Activated B cell treated with CpG ODN at 0.5 μM for 24 hours (primary cell): ENCODE measurements around the gene KIAA0040. TPM values are rescaled to one million over a fixed set of nuclear protein-coding genes. Genes with fewer than 3 reads are reported as not detected.

Source experiments
- ATAC-seq: fragments of 200-7000 bp; cut with Tn5 transposase; one replicate; pipeline ENCODE4 v1.10.0; 2021; ENCODE audit warnings: low read depth, mild to moderate bottlenecking, moderate library complexity
- CTCF ChIA-PET: fragments of 350-600 bp; sonication (Branson Sonifier 250); formaldehyde crosslinking; loops from one replicate; lab custom pipeline; 2021; ENCODE audit warnings: antibody characterized with exemption; lab: Charles Lee
- POLR2A ChIA-PET: fragments of 350-600 bp; sonication (Branson Sonifier 250); formaldehyde crosslinking; loops from one replicate; lab custom pipeline; 2021; ENCODE audit warnings: antibody characterized with exemption; lab: Charles Lee
- DNase-seq: peaks from one replicate; pipeline ENCODE4 v3.0.0; 2022
- H3K27ac Mint-ChIP-seq: one replicate; pipeline ENCODE4 v1.8.0; 2020; ENCODE audit warnings: mixed read lengths
- H3K27me3 Mint-ChIP-seq: one replicate; pipeline ENCODE4 v1.8.0; 2021; ENCODE audit warnings: mixed read lengths
- H3K36me3 Mint-ChIP-seq: one replicate; pipeline ENCODE4 v1.8.0; 2021; ENCODE audit warnings: low read depth, mixed read lengths
- H3K4me1 Mint-ChIP-seq: one replicate; pipeline ENCODE4 v1.8.0; 2021; ENCODE audit warnings: mixed read lengths
- H3K4me3 Mint-ChIP-seq: one replicate; pipeline ENCODE4 v1.8.0; 2020; ENCODE audit warnings: mild to moderate bottlenecking, mixed read lengths
- H3K9me3 Mint-ChIP-seq: one replicate; pipeline ENCODE4 v1.8.0; 2020; ENCODE audit warnings: mixed read lengths
- intact Hi-C: fragments of 100-400 bp; cut with micrococcal nuclease; formaldehyde crosslinking; loops from one replicate; pipeline ENCODE4 v1.15.1; 2024
- total RNA-seq: library from RNA; stranded (reverse); gene quantifications from 2 replicates; pipeline ENCODE4 v1.2.3, GENCODE V29; 2022
- TF ChIP-seq, protein P1 (sequence below): fragments of 200-600 bp; IDR thresholded peaks from one replicate; pipeline ENCODE4 v1.8.0; 2022; ENCODE audit warnings: antibody characterized with exemption, mild to moderate bottlenecking

Gene KIAA0040
- total RNA-seq, 1 donor from 2014 or later, result 57.2 TPM

DNA sequence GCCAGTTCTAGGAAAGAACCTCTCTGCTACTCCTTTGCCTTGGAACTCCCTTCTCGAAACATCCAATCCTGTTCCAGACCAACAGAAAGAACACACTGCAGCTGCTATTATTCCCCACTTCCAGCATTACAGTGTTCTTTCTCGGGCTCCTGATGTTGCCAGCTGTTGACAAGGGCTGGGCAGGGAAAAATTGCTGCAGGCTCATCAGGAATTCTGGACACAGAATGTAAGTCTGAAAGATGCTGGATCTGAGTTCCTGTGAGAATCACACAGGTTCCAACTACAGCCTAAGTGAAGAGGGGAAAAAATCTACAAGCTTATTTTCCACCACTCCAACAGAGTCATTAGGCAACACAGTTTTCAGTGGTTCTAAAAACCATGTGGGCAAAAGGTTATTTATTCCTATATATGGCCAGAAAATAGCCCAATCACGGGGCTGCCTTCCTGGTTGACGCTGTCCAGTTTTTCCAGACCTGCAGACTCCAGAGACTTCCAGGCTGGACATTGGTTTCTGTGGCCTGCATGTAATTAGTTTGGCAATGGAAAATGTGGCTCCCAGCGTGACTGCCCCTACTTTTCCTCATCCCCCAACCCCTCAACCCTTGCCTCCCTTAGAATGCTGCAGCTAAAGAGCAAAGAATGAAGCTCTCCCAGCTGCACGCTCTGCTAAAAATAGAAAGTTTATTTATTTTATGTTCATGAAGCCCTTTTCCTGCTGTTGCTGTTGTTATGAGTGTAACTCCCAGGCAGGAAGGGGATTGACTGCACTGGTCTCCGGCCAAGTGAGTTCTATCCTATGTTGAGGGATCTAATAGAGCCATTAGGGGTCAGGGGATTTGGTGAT lies 8.3 kb upstream of the KIAA0040 start:
- ATAC-seq, result no peak
- Mint-ChIP-seq H3K27ac (no peak overlapping the region), H3K36me3 (no peaks in the 10 kb centered on the region), H3K4me3 (no peak overlapping the region), H3K4me1 (peaks cover 74% of the 10 kb centered on the region), H3K9me3 (no peaks in the 10 kb centered on the region), H3K27me3 (no peaks in the 10 kb centered on the region)
- ChIA-PET CTCF (no interaction called here), POLR2A (interaction anchor here (1.2 to 1.8 kb wide), 2 partner anchors 8 to 9 kb away, joined by 4 to 5 read pairs; partner anchors contain the start of gene KIAA0040)
- intact Hi-C loops, result no loop called here
- TF ChIP-seq, protein P1, sequence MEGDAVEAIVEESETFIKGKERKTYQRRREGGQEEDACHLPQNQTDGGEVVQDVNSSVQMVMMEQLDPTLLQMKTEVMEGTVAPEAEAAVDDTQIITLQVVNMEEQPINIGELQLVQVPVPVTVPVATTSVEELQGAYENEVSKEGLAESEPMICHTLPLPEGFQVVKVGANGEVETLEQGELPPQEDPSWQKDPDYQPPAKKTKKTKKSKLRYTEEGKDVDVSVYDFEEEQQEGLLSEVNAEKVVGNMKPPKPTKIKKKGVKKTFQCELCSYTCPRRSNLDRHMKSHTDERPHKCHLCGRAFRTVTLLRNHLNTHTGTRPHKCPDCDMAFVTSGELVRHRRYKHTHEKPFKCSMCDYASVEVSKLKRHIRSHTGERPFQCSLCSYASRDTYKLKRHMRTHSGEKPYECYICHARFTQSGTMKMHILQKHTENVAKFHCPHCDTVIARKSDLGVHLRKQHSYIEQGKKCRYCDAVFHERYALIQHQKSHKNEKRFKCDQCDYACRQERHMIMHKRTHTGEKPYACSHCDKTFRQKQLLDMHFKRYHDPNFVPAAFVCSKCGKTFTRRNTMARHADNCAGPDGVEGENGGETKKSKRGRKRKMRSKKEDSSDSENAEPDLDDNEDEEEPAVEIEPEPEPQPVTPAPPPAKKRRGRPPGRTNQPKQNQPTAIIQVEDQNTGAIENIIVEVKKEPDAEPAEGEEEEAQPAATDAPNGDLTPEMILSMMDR, result no peak
- no peak for DNase-seq

GRCh38 chr1:175198332-175198731 lies 5.8 kb upstream of the KIAA0040 start:
- no peak overlapping the region for H3K4me3 Mint-ChIP-seq
- no peaks in the 10 kb centered on the region for H3K36me3 Mint-ChIP-seq
- H3K4me1 Mint-ChIP-seq, result peaks cover 82% of the 10 kb centered on the region
- H3K9me3 Mint-ChIP-seq, result no peaks in the 10 kb centered on the region
- POLR2A ChIA-PET, result interaction anchor here (1.3 to 2.4 kb wide), 2 partner anchors 9 to 27 kb away, joined by 5 to 8 read pairs; no protein-coding TSS in a partner anchor
- TF ChIP-seq, protein P1, result no peak
- intact Hi-C loops, result no loop called here
- no peaks in the 10 kb centered on the region for H3K27me3 Mint-ChIP-seq
- ATAC-seq (no peak), DNase-seq (no peak)
- CTCF ChIA-PET, result interaction anchor here (1.4 kb wide), 1 partner anchor 42 kb away, joined by 4 read pairs; no protein-coding TSS in a partner anchor
- H3K27ac Mint-ChIP-seq, result peak overlapping the region; percentile 33

- peaks cover 82% of the 10 kb centered on the region for H3K4me1 Mint-ChIP-seq
- intact Hi-C loops, result loop anchor here (1.0 kb wide), 1 partner anchor 28 kb away; no protein-coding TSS in a partner anchor
- POLR2A ChIA-PET, result interaction anchor here (1.3 to 6.7 kb wide), 3 partner anchors 8 to 28 kb away, joined by 5 to 64 read pairs (median 8); no protein-coding TSS in a partner anchor
- H3K4me3 Mint-ChIP-seq, result peak overlapping the region; percentile 20
- H3K36me3 Mint-ChIP-seq, result no peaks in the 10 kb centered on the region
- CTCF ChIA-PET, result interaction anchor here (1.4 kb wide), 1 partner anchor 42 kb away, joined by 4 read pairs; no protein-coding TSS in a partner anchor
- peak overlapping the region; percentile 63 for H3K27ac Mint-ChIP-seq
- TF ChIP-seq, protein P1, result no peak
- H3K27me3 Mint-ChIP-seq, result no peaks in the 10 kb centered on the region
- ATAC-seq, result peak; percentile 22
- no peaks in the 10 kb centered on the region for H3K9me3 Mint-ChIP-seq
- no peak for DNase-seq
Observed at GRCh38 chr1:175197531-175197930, 5.0 kb upstream of the KIAA0040 start.

DNA sequence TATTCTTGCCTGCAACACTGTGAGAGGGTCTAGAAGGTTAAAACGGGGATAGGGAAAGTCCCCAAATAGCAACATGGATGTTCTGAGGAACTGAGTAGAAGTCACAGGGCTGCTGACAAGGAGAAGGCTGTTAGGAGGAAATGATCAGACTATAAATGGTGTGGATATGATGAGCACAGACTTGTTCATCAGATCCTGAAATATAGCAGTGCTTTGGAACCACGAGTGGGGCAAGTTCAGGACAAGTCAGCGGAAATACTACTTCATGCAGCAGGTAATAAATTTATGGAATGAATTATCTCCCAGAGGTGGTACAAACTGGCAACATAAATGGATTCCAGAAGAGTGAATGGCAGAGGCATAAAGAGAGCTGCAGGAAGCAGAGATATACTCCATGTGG lies 3.2 kb upstream of the KIAA0040 start:
- no peaks in the 10 kb centered on the region for H3K9me3 Mint-ChIP-seq
- ChIA-PET CTCF (interaction anchor here (0.9 to 4.0 kb wide), 3 partner anchors 8 to 41 kb away, joined by 3 to 18 read pairs (median 3); no protein-coding TSS in a partner anchor), POLR2A (interaction anchor here (0.7 to 6.7 kb wide), 12 partner anchors 8 to 196 kb away, joined by 3 to 64 read pairs (median 6); partner anchors contain the start of genes CACYBP and MRPS14)
- no peaks in the 10 kb centered on the region for H3K27me3 Mint-ChIP-seq
- peaks cover 84% of the 10 kb centered on the region for H3K4me1 Mint-ChIP-seq
- DNase-seq (no peak), ATAC-seq (peak; percentile 9)
- H3K4me3 Mint-ChIP-seq, result peak overlapping the region; percentile 29
- H3K36me3 Mint-ChIP-seq, result peaks cover 11% of the 10 kb centered on the region
- intact Hi-C loops, result loop anchor here (1.0 kb wide), 1 partner anchor 9 kb away; no protein-coding TSS in a partner anchor
- H3K27ac Mint-ChIP-seq, result peak overlapping the region; percentile 63
- TF ChIP-seq, protein P1, result no peak
